HepG2 (cell line): ENCODE measurements around the gene FRS2. TPM values are rescaled to one million over a fixed set of nuclear protein-coding genes. Genes with fewer than 3 reads are reported as not detected.

Source experiments
- ATAC-seq: fragments of 200-7000 bp; cut with Tn5 transposase; 3 replicates; pipeline ENCODE4 v1.9.1; 2020; ENCODE audit warnings: mild to moderate bottlenecking, moderate library complexity
- BruUV-seq: library from RNA; stranded (reverse); fragments of 400-500 nt; replicated peaks from 2 replicates; lab custom pipeline; 2021; lab: Mats Ljungman, UMichigan
- CTCF ChIA-PET: fragments of 300-600 bp; formaldehyde crosslinking; extraction: SDS; loops from one replicate; lab custom pipeline; 2021; ENCODE audit warnings: low total read pairs, inconsistent platforms, low intra/inter-chr PET ratio; lab: Yijun Ruan, JAX
- POLR2A ChIA-PET: fragments of 350-600 bp; sonication (Branson Sonifier 250); formaldehyde crosslinking; loops from one replicate; lab custom pipeline; 2020; ENCODE audit warnings: antibody characterized with exemption, inconsistent platforms; lab: Yijun Ruan, JAX
- DNase-seq: peaks from one replicate; pipeline ENCODE4 v3.0.0-alpha.2; 2015; ENCODE audit warnings: low spot score
- FAIRE-seq: peaks from 3 replicates; lab custom pipeline; 2011; peaks lifted over from hg19 to GRCh38; lab: Jason Lieb, UNC
- H2AFZ ChIP-seq: one replicate; pipeline ENCODE4 v1.6.1; 2011; ENCODE audit warnings: low read length, inconsistent platforms
- H3K27ac ChIP-seq: fragments of 300-600 bp; 3 replicates; pipeline ENCODE4 v1.8.0; 2011; ENCODE audit warnings: mixed run types, mild to moderate bottlenecking, mixed read lengths, low read length, inconsistent platforms; ENCODE audit not compliant: insufficient read depth; ENCODE audit errors: extremely low read length
- H3K27me3 ChIP-seq, 2 experiments: fragments of 200-600 bp in 1 of 2; 2 replicates in 1 of 2; 3 replicates in 1 of 2; pipeline versions ENCODE4 v1.6.0 to v1.8.0; 2011; ENCODE audit warnings: low read length in 2 of 2, mild to moderate bottlenecking in 2 of 2, moderate library complexity in 2 of 2, inconsistent platforms in 1 of 2; ENCODE audit not compliant: insufficient read depth in 2 of 2, control insufficient read depth in 1 of 2
- H3K36me3 ChIP-seq, 2 experiments: fragments of 200-600 bp in 1 of 2; replicated peaks in 1 of 2; 2 replicates in 1 of 2; 3 replicates in 1 of 2; pipeline versions ENCODE4 v1.5.1 to v1.8.0; 2011; ENCODE audit warnings: low read length in 2 of 2, inconsistent platforms in 1 of 2; ENCODE audit not compliant: insufficient read depth in 2 of 2, control insufficient read depth in 1 of 2
- H3K4me1 ChIP-seq: 2 replicates; pipeline ENCODE4 v1.5.1; 2012; ENCODE audit warnings: low read length, inconsistent platforms; ENCODE audit not compliant: insufficient read depth
- H3K4me2 ChIP-seq: 2 replicates; pipeline ENCODE4 v1.6.0; 2011; ENCODE audit warnings: low read depth, low read length, inconsistent platforms
- H3K4me3 ChIP-seq, 3 experiments: fragments of 200-600 bp in 1 of 3; sonication (generic), shearing (Covaris generic) in 1 of 3; replicated peaks in 1 of 3; 2 replicates each; pipeline ENCODE4 v1.5.1; 2011 to 2016; ENCODE audit warnings: low read length in 3 of 3, inconsistent platforms in 2 of 3, low read depth in 2 of 3, mild to moderate bottlenecking in 2 of 3, control low read depth in 1 of 3, mixed read lengths in 1 of 3; ENCODE audit not compliant: insufficient read depth in 1 of 3
- H3K79me2 ChIP-seq: one replicate; pipeline ENCODE4 v1.6.1; 2011; ENCODE audit warnings: low read length, inconsistent platforms; ENCODE audit not compliant: insufficient read depth
- H3K9ac ChIP-seq: 2 replicates; pipeline ENCODE4 v1.6.0; 2011; ENCODE audit warnings: mild to moderate bottlenecking, low read depth, low read length, inconsistent platforms; ENCODE audit not compliant: insufficient read depth
- H3K9me3 ChIP-seq: 2 replicates; pipeline ENCODE4 v1.5.1; 2012; ENCODE audit warnings: mild to moderate bottlenecking, low read length
- H4K20me1 ChIP-seq: 2 replicates; pipeline ENCODE4 v1.6.0; 2011; ENCODE audit warnings: inconsistent platforms, mild to moderate bottlenecking, low read length, moderate library complexity; ENCODE audit not compliant: insufficient read depth
- CENPT ChIP-seq: sonication (generic); formaldehyde crosslinking; IDR thresholded peaks from 2 replicates; pipeline ENCODE4 v1.8.0; 2022; ENCODE audit warnings: low read depth, mild to moderate bottlenecking, moderate library complexity, missing genetic modification reagents
- ELF4 ChIP-seq: sonication (generic); formaldehyde crosslinking; IDR thresholded peaks from 2 replicates; pipeline ENCODE4 v1.5.0; 2020; ENCODE audit warnings: missing genetic modification reagents, mild to moderate bottlenecking, moderate library complexity, borderline replicate concordance
- HNF4A ChIP-seq: sonication (generic); formaldehyde crosslinking; IDR thresholded peaks from 2 replicates; pipeline ENCODE4 v1.4.0; 2020; ENCODE audit warnings: missing genetic modification reagents
- ISX ChIP-seq: sonication (generic); formaldehyde crosslinking; conservative IDR thresholded peaks from 2 replicates; pipeline ENCODE4 v1.5.0; 2020; ENCODE audit warnings: missing genetic modification reagents
- KDM5B ChIP-seq: sonication (generic); formaldehyde crosslinking; IDR thresholded peaks from 2 replicates; pipeline ENCODE4 v1.4.0; 2020; ENCODE audit warnings: missing genetic modification reagents, mild to moderate bottlenecking, borderline replicate concordance
- NCOR1 ChIP-seq: fragments of 200-600 bp; sonication (generic); IDR thresholded peaks from 2 replicates; pipeline ENCODE4 v1.7.0; 2017; ENCODE audit warnings: antibody characterized with exemption, low read length, borderline replicate concordance
- PAF1 ChIP-seq: IDR thresholded peaks from 2 replicates; pipeline ENCODE4 v1.6.1; 2016; ENCODE audit warnings: missing genetic modification reagents, missing compliant biosample characterization
- POGZ ChIP-seq: sonication (generic); formaldehyde crosslinking; IDR thresholded peaks from 2 replicates; pipeline ENCODE4 v1.4.0; 2020; ENCODE audit warnings: mild to moderate bottlenecking, missing genetic modification reagents
- RARA ChIP-seq: IDR thresholded peaks from 2 replicates; pipeline ENCODE4 v1.6.1; 2016; ENCODE audit warnings: missing genetic modification reagents, missing compliant biosample characterization
- SAFB2 ChIP-seq: sonication (generic); formaldehyde crosslinking; IDR thresholded peaks from 2 replicates; pipeline ENCODE4 v1.5.1; 2020; ENCODE audit warnings: missing genetic modification reagents, low read depth, mild to moderate bottlenecking, borderline replicate concordance
- SMYD3 ChIP-seq: sonication (generic); formaldehyde crosslinking; IDR thresholded peaks from 2 replicates; pipeline ENCODE4 v1.8.1; 2023; ENCODE audit warnings: mild to moderate bottlenecking, missing genetic modification reagents
- STAT5B ChIP-seq: sonication (generic); formaldehyde crosslinking; IDR thresholded peaks from 2 replicates; pipeline ENCODE4 v1.4.0; 2020; ENCODE audit warnings: missing genetic modification reagents
- TEAD3 ChIP-seq: optimal IDR thresholded peaks from 2 replicates; pipeline ENCODE3; 2016; ENCODE audit warnings: borderline replicate concordance
- THAP11 ChIP-seq: IDR thresholded peaks from 2 replicates; pipeline ENCODE4 v1.6.1; 2016; ENCODE audit warnings: missing biosample characterization, missing genetic modification reagents
- YEATS2 ChIP-seq: sonication (generic); formaldehyde crosslinking; IDR thresholded peaks from 2 replicates; pipeline ENCODE4 v1.4.0; 2020; ENCODE audit warnings: missing genetic modification reagents, borderline replicate concordance
- ZNF101 ChIP-seq: sonication (generic); formaldehyde crosslinking; IDR thresholded peaks from 2 replicates; pipeline ENCODE4 v1.4.0; 2020; ENCODE audit warnings: mild to moderate bottlenecking, low read depth, missing genetic modification reagents, borderline replicate concordance
- ZNF207 ChIP-seq: fragments of 450-650 bp; IDR thresholded peaks from 2 replicates; pipeline ENCODE4 v1.6.1; 2016; ENCODE audit warnings: antibody characterized with exemption, borderline replicate concordance
- ZNF33A ChIP-seq: sonication (generic); formaldehyde crosslinking; IDR thresholded peaks from 2 replicates; pipeline ENCODE4 v1.5.1; 2020; ENCODE audit warnings: missing genetic modification reagents, mild to moderate bottlenecking, moderate library complexity, borderline replicate concordance
- ZNF772 ChIP-seq: sonication (generic); formaldehyde crosslinking; IDR thresholded peaks from 2 replicates; pipeline ENCODE4 v1.5.0; 2020; ENCODE audit warnings: mild to moderate bottlenecking, missing genetic modification reagents
- in situ Hi-C: cut with HindIII; loops from 2 replicates; pipeline ENCODE4 v1.10.0; 2017; ENCODE audit warnings: low pct_unique_long_range_greater_than_20kb; ENCODE audit not compliant: extremely low pct_ligation_motif_present
- intact Hi-C: fragments of 100-400 bp; cut with micrococcal nuclease; formaldehyde crosslinking; loops from one replicate; pipeline ENCODE4 v1.10.0; 2022; ENCODE audit not compliant: unreplicated experiment
- polyA plus RNA-seq, 8 experiments: library from polyadenylated mRNA; depleted of rRNA in 3 of 8; stranded (reverse) in 7 of 8; unstranded in 1 of 8; fragments of >200 nt; fragmentation: Illumina TruSeq in 4 of 8; extraction: Trizol in 4 of 8; gene quantifications; 2 replicates each; pipeline versions ENCODE4 v1.2.1 to v1.2.3, GENCODE V29; 2011 to 2016; ENCODE audit warnings: low read depth in 4 of 8, missing spikeins in 1 of 8, mixed read lengths in 1 of 8; ENCODE audit not compliant: insufficient read depth in 1 of 8
- total RNA-seq, 5 experiments: library from RNA; depleted of rRNA; stranded (reverse); fragments of >200 nt; fragmentation: Illumina TruSeq; extraction: Trizol; gene quantifications; 2 replicates each; pipeline ENCODE4 v1.2.3, GENCODE V29; 2016; ENCODE audit warnings: low read depth in 1 of 5
- TF ChIP-seq, protein P1 (sequence below): sonication (generic); formaldehyde crosslinking; IDR thresholded peaks from 2 replicates; pipeline ENCODE4 v1.4.0; 2020; ENCODE audit warnings: missing genetic modification reagents, mild to moderate bottlenecking, borderline replicate concordance
- TF ChIP-seq, protein P2 (sequence below): sonication (generic); formaldehyde crosslinking; IDR thresholded peaks from 2 replicates; pipeline ENCODE4 v1.5.0; 2020; ENCODE audit warnings: missing genetic modification reagents
- TF ChIP-seq, protein P3 (sequence below): IDR thresholded peaks from 2 replicates; pipeline ENCODE4 v1.6.1; 2016; ENCODE audit warnings: control low read depth

The FRS2 gene
- total and polyA plus RNA-seq, 2 of the 13 experiments (the other 11 are each of a cell fraction or from before 2014, with no cell fraction given): 8.3 to 16.8 TPM

DNA sequence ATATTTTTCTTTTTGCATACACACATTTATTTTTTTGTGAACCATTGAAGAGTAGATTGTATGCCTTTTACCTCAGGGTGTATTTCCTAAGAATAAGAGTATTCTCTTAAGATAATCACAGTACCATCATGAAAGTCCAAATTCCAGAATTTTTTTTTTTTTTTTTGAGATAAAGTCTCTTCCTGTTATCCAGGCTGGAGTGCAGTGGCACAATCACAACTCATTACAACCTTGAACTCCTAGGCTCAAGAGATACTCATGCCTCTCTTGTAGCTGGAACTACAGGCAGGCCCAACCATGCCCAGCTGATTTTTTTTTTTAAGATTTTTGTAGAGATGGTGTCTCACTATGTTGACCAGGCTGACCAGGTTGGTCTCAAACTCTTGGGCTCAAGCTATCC lies 10.9 kb downstream of the FRS2 start:
- Histone ChIP-seq H3K79me2 (peaks cover 86% of the 10 kb centered on the region), H3K36me3 (no peaks in the 10 kb centered on the region), H3K4me2 (0 out of 2 replicates have a peak overlapping the region, but pooled peaks have one; percentile 23), H3K4me1 (peaks cover 50% of the 10 kb centered on the region), H3K9me3 (no peaks in the 10 kb centered on the region), H4K20me1 (peaks cover 15% of the 10 kb centered on the region; the same call in 1 of the 2 replicates), H3K27ac (no peak overlapping the region), H3K9ac (no peak overlapping the region), H3K4me3 (no peak overlapping the region), H2AFZ (no peak overlapping the region), H3K27me3 (no peaks in the 10 kb centered on the region)
- CTCF ChIA-PET: no interaction called here
- POLR2A ChIA-PET: interaction anchor here (1.4 kb wide), 1 partner anchor 11 kb away, joined by 10 read pairs; the partner anchor contains the start of gene FRS2
- peak; percentile 64 for DNase-seq
- FAIRE-seq: peak; percentile 67
- no TSS peak for BruUV-seq
- peak; percentile 80 for ATAC-seq
- in situ Hi-C loops: no loop called here
- intact Hi-C loops: no loop called here
- TF ChIP-seq ZNF33A (CRISPR knock-in tag) (no peak), CENPT (CRISPR knock-in tag) (no peak), NCOR1 (0 out of 2 replicates have a peak, but pooled peaks have one; percentile 31), SMYD3 (CRISPR knock-in tag) (no peak), POGZ (CRISPR knock-in tag) (no peak), ZNF207 (no peak), YEATS2 (CRISPR knock-in tag) (no peak), STAT5B (CRISPR knock-in tag) (no peak), TEAD3 (CRISPR knock-in tag) (peak; percentile 22), ISX (CRISPR knock-in tag) (no peak), ZNF101 (CRISPR knock-in tag) (no peak), THAP11 (no peak), ELF4 (CRISPR knock-in tag) (no peak), RARA (CRISPR knock-in tag) (no peak), KDM5B (CRISPR knock-in tag) (no peak), PAF1 (CRISPR knock-in tag) (no peak), HNF4A (CRISPR knock-in tag) (peak; percentile 59), SAFB2 (CRISPR knock-in tag) (no peak), ZNF772 (no peak)
- TF ChIP-seq, protein P1, sequence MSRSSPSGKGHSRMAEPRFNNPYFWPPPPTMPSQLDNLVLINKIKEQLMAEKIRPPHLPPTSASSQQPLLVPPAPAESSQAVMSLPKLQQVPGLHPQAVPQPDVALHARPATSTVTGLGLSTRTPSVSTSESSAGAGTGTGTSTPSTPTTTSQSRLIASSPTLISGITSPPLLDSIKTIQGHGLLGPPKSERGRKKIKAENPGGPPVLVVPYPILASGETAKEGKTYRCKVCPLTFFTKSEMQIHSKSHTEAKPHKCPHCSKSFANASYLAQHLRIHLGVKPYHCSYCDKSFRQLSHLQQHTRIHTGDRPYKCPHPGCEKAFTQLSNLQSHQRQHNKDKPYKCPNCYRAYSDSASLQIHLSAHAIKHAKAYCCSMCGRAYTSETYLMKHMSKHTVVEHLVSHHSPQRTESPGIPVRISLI (CRISPR knock-in tag): peak; percentile 90
- TF ChIP-seq, protein P2, sequence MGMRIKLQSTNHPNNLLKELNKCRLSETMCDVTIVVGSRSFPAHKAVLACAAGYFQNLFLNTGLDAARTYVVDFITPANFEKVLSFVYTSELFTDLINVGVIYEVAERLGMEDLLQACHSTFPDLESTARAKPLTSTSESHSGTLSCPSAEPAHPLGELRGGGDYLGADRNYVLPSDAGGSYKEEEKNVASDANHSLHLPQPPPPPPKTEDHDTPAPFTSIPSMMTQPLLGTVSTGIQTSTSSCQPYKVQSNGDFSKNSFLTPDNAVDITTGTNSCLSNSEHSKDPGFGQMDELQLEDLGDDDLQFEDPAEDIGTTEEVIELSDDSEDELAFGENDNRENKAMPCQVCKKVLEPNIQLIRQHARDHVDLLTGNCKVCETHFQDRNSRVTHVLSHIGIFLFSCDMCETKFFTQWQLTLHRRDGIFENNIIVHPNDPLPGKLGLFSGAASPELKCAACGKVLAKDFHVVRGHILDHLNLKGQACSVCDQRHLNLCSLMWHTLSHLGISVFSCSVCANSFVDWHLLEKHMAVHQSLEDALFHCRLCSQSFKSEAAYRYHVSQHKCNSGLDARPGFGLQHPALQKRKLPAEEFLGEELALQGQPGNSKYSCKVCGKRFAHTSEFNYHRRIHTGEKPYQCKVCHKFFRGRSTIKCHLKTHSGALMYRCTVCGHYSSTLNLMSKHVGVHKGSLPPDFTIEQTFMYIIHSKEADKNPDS: no peak
- TF ChIP-seq, protein P3, sequence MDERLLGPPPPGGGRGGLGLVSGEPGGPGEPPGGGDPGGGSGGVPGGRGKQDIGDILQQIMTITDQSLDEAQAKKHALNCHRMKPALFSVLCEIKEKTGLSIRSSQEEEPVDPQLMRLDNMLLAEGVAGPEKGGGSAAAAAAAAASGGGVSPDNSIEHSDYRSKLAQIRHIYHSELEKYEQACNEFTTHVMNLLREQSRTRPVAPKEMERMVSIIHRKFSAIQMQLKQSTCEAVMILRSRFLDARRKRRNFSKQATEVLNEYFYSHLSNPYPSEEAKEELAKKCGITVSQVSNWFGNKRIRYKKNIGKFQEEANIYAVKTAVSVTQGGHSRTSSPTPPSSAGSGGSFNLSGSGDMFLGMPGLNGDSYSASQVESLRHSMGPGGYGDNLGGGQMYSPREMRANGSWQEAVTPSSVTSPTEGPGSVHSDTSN (CRISPR knock-in tag): no peak
